Stomach (tissue), 4 donors: Measurements from ENCODE around the gene SMYD3.

Experiments used
- EP300 ChIP-seq: sonication (generic); formaldehyde crosslinking; IDR thresholded peaks from one replicate; pipeline ENCODE4 v1.6.1; 2017; ENCODE audit warnings: antibody characterized with exemption
- POLR2AphosphoS5 ChIP-seq, 3 donors: sonication (generic); formaldehyde crosslinking; IDR thresholded peaks; one replicate each; pipeline ENCODE4 v1.6.1; 2016; ENCODE audit warnings: antibody characterized with exemption in 3 of 3
- TF ChIP-seq, protein P1 (sequence below), 7 experiments: fragments of 450-650 bp in 4 of 7; fragments of 200-600 bp in 3 of 7; sonication (generic) in 3 of 7; IDR thresholded peaks; one replicate each; pipeline ENCODE4 v1.5.1; 2016 to 2019; ENCODE audit warnings: antibody characterized with exemption in 7 of 7, control low read depth in 2 of 7, mild to moderate bottlenecking in 1 of 7

DNA sequence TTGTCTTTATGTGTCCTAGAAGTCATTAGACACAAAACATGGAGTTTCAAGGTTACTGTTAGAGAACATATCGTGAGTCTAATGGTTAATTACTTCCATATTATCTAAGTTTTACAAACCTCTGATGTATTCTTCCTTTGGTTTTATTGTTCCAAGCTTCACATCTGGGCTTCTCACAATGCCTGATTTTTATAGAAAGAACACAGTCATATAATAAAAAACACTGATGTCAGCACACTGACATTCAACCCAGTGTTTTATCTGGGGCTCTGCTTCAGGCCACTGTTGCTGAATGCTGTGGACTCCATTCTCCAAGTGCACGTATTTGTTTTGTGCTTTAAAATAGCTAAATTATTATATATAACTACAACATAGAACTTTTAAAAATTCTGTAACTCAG, 232.9 kb downstream of the SMYD3 start:
- TF ChIP-seq POLR2AphosphoS5 (IDR thresholded peaks at IDR 0.05) (no peak), EP300 (no peak)
- TF ChIP-seq, protein P1, sequence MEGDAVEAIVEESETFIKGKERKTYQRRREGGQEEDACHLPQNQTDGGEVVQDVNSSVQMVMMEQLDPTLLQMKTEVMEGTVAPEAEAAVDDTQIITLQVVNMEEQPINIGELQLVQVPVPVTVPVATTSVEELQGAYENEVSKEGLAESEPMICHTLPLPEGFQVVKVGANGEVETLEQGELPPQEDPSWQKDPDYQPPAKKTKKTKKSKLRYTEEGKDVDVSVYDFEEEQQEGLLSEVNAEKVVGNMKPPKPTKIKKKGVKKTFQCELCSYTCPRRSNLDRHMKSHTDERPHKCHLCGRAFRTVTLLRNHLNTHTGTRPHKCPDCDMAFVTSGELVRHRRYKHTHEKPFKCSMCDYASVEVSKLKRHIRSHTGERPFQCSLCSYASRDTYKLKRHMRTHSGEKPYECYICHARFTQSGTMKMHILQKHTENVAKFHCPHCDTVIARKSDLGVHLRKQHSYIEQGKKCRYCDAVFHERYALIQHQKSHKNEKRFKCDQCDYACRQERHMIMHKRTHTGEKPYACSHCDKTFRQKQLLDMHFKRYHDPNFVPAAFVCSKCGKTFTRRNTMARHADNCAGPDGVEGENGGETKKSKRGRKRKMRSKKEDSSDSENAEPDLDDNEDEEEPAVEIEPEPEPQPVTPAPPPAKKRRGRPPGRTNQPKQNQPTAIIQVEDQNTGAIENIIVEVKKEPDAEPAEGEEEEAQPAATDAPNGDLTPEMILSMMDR (IDR thresholded peaks at IDR 0.05) = no peak
